K562 (cell line): Measurements from ENCODE around the gene DDR1. TPM values are rescaled to one million over a fixed set of nuclear protein-coding genes. Genes with fewer than 3 reads are reported as not detected.

Experiments used
- ARID2 ChIP-seq: fragments of 450-650 bp; IDR thresholded peaks from 2 replicates; pipeline ENCODE4 v1.6.1; 2017; ENCODE audit warnings: antibody characterized with exemption, mild to moderate bottlenecking
- BRCA1 ChIP-seq, 2 experiments: fragments of 450-650 bp in 1 of 2; sonication (generic) in 1 of 2; formaldehyde crosslinking in 1 of 2; IDR thresholded peaks; 2 replicates each; pipeline versions ENCODE4 v1.5.0 to v1.6.1; 2017 to 2020; ENCODE audit warnings: mild to moderate bottlenecking in 1 of 2, missing genetic modification reagents in 1 of 2
- CHD2 ChIP-seq: IDR thresholded peaks from 2 replicates; pipeline ENCODE4 v1.6.1; 2011; ENCODE audit warnings: low read depth, low read length
- DMBX1 ChIP-seq: fragments of 250-450 bp; sonication (Bioruptor Pico); IDR thresholded peaks from 2 replicates; pipeline ENCODE4 v1.8.0; 2022; ENCODE audit warnings: inconsistent platforms, mild to moderate bottlenecking, moderate library complexity, borderline replicate concordance
- EP400 ChIP-seq: fragments of 450-650 bp; IDR thresholded peaks from 2 replicates; pipeline ENCODE4 v1.6.1; 2017; ENCODE audit warnings: antibody characterized with exemption, mild to moderate bottlenecking, moderate library complexity
- ETV5 ChIP-seq: sonication (generic); formaldehyde crosslinking; IDR thresholded peaks from 2 replicates; pipeline ENCODE4 v1.4.0; 2020; ENCODE audit warnings: low read depth, mild to moderate bottlenecking, missing genetic modification reagents
- FOSL1 ChIP-seq: fragments of 200-800 bp; sonication (Bioruptor generic); conservative IDR thresholded peaks from 2 replicates; pipeline ENCODE4 v1.6.1; 2016; ENCODE audit warnings: missing genetic modification characterization, missing compliant biosample characterization
- FOXJ2 ChIP-seq: fragments of 200-800 bp; sonication (Bioruptor generic); IDR thresholded peaks from 2 replicates; pipeline ENCODE4 v1.6.1; 2016; ENCODE audit warnings: missing genetic modification characterization, missing compliant biosample characterization
- HDAC2 ChIP-seq: fragments of 450-650 bp; IDR thresholded peaks from 2 replicates; pipeline ENCODE4 v1.6.1; 2016; ENCODE audit warnings: mild to moderate bottlenecking
- KDM5B ChIP-seq: fragments of 200-600 bp; sonication (generic); IDR thresholded peaks from 2 replicates; pipeline ENCODE4 v1.6.1; 2012; ENCODE audit warnings: low read depth, mild to moderate bottlenecking, moderate library complexity, low read length, control low read depth, inconsistent platforms; ENCODE audit not compliant: insufficient replicate concordance
- KLF6 ChIP-seq: fragments of 250-450 bp; sonication (Bioruptor Pico); IDR thresholded peaks from 2 replicates; pipeline ENCODE4 v1.4.0; 2020; ENCODE audit warnings: mild to moderate bottlenecking, moderate library complexity, borderline replicate concordance
- LARP7 ChIP-seq: fragments of 450-650 bp; IDR thresholded peaks from 2 replicates; pipeline ENCODE4 v1.6.1; 2016
- NFATC3 ChIP-seq: fragments of 450-650 bp; IDR thresholded peaks from 2 replicates; pipeline ENCODE4 v1.6.1; 2017; ENCODE audit warnings: mild to moderate bottlenecking
- NR2C1 ChIP-seq, 2 experiments: fragments of 450-650 bp; IDR thresholded peaks; 2 replicates each; pipeline ENCODE4 v1.6.1; 2017; ENCODE audit warnings: mild to moderate bottlenecking in 2 of 2, antibody characterized with exemption in 1 of 2, inconsistent platforms in 1 of 2, missing compliant biosample characterization in 1 of 2, missing genetic modification characterization in 1 of 2
- POLR2A ChIP-seq: fragments of 450-650 bp; conservative IDR thresholded peaks from 2 replicates; pipeline ENCODE4 v1.6.1; 2016
- POU5F1 ChIP-seq: fragments of 150-350 bp; IDR thresholded peaks from 2 replicates; pipeline ENCODE4 v1.6.1; 2014; ENCODE audit warnings: borderline replicate concordance, low read length, low read depth, mild to moderate bottlenecking; ENCODE audit not compliant: partially characterized antibody
- RFX1 ChIP-seq: fragments of 450-650 bp; IDR thresholded peaks from 2 replicates; pipeline ENCODE4 v1.6.1; 2016; ENCODE audit warnings: mild to moderate bottlenecking, moderate library complexity
- SMAD3 ChIP-seq: fragments of 450-650 bp; formaldehyde crosslinking; conservative IDR thresholded peaks from 2 replicates; pipeline ENCODE4 v1.4.0; 2020; ENCODE audit warnings: mild to moderate bottlenecking
- SRF ChIP-seq, 2 experiments: fragments of 250-450, 450-650 bp in 1 of 2; sonication (Bioruptor Pico) in 1 of 2; sonication (generic) in 1 of 2; formaldehyde crosslinking; IDR thresholded peaks; 2 replicates each; pipeline versions ENCODE4 v1.5.0 to v1.5.1; 2020 to 2022; ENCODE audit warnings: mild to moderate bottlenecking in 1 of 2, missing genetic modification reagents in 1 of 2
- TRIM28 ChIP-seq: fragments of 450-650 bp; IDR thresholded peaks from 2 replicates; pipeline ENCODE4 v1.6.1; 2017
- ZKSCAN1 ChIP-seq: fragments of 150-350 bp; IDR thresholded peaks from 2 replicates; pipeline ENCODE4 v1.6.1; 2016; ENCODE audit warnings: low read depth, low read length
- ZNF655 ChIP-seq: fragments of 250-450 bp; sonication (Bioruptor Pico); IDR thresholded peaks from 2 replicates; pipeline ENCODE4 v1.5.0; 2021
- polyA plus RNA-seq, 8 experiments: library from polyadenylated mRNA; depleted of rRNA in 4 of 8; stranded (reverse) in 5 of 8; unstranded in 3 of 8; fragments of >200 nt; fragmentation: Nextera tagmentation in 2 of 8; fragmentation: Illumina TruSeq in 1 of 8; extraction: Ambion mirVana in 2 of 8; extraction: Trizol in 1 of 8; gene quantifications; 2 replicates each; pipeline versions ENCODE4 v1.2.1 to v1.2.3, GENCODE V29; 2011 to 2014; ENCODE audit warnings: inconsistent platforms in 1 of 8, missing spikeins in 1 of 8
- total RNA-seq, 7 experiments: library from RNA; depleted of rRNA in 6 of 7; stranded (reverse); fragments of >200 nt in 6 of 7; fragmentation: Illumina TruSeq in 2 of 7; extraction: Trizol in 2 of 7; gene quantifications; 2 replicates each; pipeline versions ENCODE4 v1.2.1 to v1.2.3, GENCODE V29; 2011 to 2021; ENCODE audit warnings: low replicate concordance in 1 of 7
- TF ChIP-seq, protein P1 (sequence below): fragments of 250-450 bp; sonication (Bioruptor Pico); IDR thresholded peaks from 2 replicates; pipeline ENCODE4 v1.8.0; 2022; ENCODE audit warnings: inconsistent platforms

The DDR1 gene
- total and polyA plus RNA-seq, 9 of the 15 experiments (the other 6 are each of a cell fraction or from before 2014, with no cell fraction given) = 1.4 to 44.6 (median 12.2) TPM

DNA sequence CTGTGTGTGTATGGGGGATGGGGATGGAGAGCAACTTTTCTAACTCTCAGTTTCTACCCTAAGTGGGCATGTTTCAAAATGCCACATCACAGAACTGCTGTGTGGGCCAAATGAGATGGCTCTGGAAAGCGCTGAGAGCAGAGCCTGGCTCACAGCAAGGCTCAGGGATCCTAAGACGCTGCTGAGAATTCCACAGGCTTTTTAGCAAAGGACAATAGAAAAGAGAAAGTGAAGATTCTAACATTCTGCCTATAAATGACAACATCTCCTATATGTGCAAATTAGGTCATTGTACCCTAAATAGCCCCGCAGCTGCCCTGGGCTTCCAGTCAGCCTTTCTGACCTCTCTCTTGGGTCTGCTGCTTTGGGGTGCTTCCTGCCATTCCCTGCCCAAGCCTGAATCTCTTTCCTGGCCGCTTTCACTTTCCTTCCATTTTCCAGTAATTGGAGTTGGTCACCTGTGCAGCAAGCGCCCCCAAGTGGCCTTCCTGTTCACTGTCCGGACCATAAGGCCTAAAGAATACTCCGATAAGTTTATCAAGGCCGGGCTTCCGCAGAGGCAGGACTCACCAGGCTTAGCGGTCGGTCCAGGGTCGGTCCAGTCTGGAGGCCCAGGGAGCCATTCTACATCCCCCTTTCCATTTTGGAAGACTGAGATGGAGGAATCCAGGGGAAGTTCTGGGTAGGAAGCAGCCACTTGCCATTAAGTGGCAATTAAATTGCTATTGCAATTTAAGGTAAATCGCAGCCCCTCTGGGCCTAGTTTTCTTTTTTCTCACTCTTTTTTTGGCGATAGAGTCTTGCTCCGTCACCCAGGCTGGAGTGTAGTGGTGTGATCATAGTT is 6.7 kb upstream of the DDR1 start (continued):
- TF ChIP-seq, protein P1, sequence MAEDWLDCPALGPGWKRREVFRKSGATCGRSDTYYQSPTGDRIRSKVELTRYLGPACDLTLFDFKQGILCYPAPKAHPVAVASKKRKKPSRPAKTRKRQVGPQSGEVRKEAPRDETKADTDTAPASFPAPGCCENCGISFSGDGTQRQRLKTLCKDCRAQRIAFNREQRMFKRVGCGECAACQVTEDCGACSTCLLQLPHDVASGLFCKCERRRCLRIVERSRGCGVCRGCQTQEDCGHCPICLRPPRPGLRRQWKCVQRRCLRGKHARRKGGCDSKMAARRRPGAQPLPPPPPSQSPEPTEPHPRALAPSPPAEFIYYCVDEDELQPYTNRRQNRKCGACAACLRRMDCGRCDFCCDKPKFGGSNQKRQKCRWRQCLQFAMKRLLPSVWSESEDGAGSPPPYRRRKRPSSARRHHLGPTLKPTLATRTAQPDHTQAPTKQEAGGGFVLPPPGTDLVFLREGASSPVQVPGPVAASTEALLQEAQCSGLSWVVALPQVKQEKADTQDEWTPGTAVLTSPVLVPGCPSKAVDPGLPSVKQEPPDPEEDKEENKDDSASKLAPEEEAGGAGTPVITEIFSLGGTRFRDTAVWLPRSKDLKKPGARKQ (CRISPR knock-in tag) = no peak; the same call in 1 of the 2 replicates
- TF ChIP-seq LARP7 (no peak), BRCA1 (IDR thresholded peaks at IDR 0.05) (no peak), BRCA1 (CRISPR knock-in tag; IDR thresholded peaks at IDR 0.05) (no peak), ARID2 (peak; percentile 77; the same call in 1 of the 2 replicates), KLF6 (no peak), POU5F1 (no peak), TRIM28 (no peak), POLR2A (no peak), HDAC2 (0 out of 2 replicates have a peak, but pooled peaks have one; percentile 29), NFATC3 (no peak; the same call in 1 of the 2 replicates), NR2C1 (IDR thresholded peaks at IDR 0.05) (no peak), NR2C1 (tag; IDR thresholded peaks at IDR 0.05) (0 out of 2 replicates have a peak, but pooled peaks have one; percentile 44), ZNF655 (CRISPR knock-in tag) (no peak), SMAD3 (CRISPR knock-in tag) (no peak), RFX1 (no peak), EP400 (no peak), KDM5B (peak; percentile 44), ZKSCAN1 (peak; percentile 43; the same call in 1 of the 2 replicates), CHD2 (no peak), FOSL1 (peak; percentile 14; the same call in 1 of the 2 replicates), DMBX1 (CRISPR knock-in tag) (no peak; the same call in 1 of the 2 replicates), SRF (CRISPR knock-in tag; IDR thresholded peaks at IDR 0.05) (0 out of 4 replicates have a peak, but pooled peaks of 1 of the 2 experiments have one; percentile 49), FOXJ2 (tag) (no peak; the same call in 1 of the 2 replicates), ETV5 (CRISPR knock-in tag) (peak; percentile 83)
